GM19397 (cell line): ENCODE data around the gene ADGRG3.

Experiments used
- ATAC-seq: cut with Tn5 transposase; IDR thresholded peaks from one replicate; pipeline ENCODE4 v1.9.1; 2021; ENCODE audit warnings: mild to moderate bottlenecking, moderate library complexity; ENCODE audit not compliant: unreplicated experiment

ADGRG3 gene

GRCh38 chr16:57630931-57631845, 36.9 kb upstream of the ADGRG3 start:
- ATAC-seq: no peak

DNA sequence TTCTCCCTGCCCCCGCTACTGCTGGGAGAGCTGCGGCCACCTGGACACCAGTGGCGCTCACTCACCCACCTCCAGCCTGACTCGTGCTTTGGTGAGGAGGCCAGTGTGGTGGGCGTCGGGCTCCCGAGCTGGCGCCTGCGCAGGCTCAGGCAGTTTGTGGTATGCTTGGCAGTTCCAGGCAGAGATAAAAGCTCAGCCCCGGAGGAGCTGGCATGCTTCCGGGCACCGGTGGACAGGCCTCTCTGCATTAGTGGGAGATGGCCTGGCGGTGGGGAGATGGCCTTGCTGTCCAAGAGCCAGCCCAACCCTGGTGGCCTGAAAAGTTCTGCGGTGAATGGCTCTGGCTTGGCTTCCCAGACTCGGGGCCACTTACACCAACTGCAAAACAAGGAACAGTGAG, 35.5 kb upstream of the ADGRG3 start:
- ATAC-seq: no peak

DNA sequence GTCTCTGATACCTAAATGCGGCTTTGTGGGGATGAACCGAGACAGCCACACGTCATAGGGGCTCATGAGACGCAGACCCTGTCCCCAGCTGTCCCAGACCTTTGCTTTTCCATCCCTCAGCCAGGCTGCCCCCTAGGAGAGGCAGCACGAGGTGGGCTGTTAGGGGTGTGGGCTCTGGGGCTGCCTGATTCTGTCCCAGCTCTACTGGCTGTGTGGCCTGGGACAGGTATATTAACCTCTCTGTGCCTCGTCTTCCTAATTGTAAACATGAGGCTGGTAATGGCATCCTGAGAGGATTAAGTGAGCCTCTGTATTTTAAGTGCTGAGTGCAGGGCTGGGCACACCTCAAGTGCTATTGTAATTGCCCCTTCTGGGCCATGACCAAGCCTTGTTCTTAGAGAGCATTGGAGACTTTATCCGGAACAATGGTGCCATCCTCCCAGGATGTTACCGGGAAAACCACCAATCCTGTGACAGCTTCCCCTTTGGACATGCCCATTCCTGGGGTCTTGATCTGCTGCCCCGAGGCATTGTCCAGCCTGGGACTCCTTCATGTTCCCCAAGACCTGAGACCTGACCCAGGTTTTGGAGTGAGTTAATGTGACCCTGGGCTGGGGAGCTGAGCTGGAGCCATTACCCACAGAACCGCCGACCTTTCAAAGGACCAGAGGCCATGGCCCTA, 34.6 kb upstream of the ADGRG3 start:
- no peak for ATAC-seq

GRCh38 chr16:57634171-57634570, 33.9 kb upstream of the ADGRG3 start:
- ATAC-seq: no peak

- ATAC-seq: no peak
These were observed 32.6 kb upstream of the ADGRG3 start for GRCh38 chr16:57635266-57636097.

- ATAC-seq: no peak
These were observed 31.9 kb upstream of the ADGRG3 start for GRCh38 chr16:57636184-57636583.

DNA sequence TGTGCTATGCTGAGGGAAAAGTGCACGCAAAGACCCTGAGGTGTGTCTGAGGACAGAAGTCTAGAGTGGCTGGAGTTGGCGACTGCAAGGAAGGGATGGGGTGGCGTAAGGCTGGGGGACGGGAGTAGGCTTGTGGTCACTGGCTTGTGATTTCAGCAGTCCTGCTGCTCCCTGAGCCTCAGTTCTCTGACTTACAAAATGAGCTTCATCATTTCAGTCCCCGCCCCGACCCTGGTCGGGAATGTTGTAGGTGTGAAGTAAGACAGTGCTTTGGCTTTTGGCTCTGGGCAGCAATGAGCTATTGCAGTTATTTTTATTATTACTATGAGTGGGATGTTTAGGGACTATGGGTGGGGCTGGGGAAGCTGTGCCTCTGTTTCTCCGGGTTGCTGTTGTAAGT, 31.1 kb upstream of the ADGRG3 start:
- no peak for ATAC-seq

- no peak for ATAC-seq
These were observed 30.7 kb upstream of the ADGRG3 start for GRCh38 chr16:57637424-57637823.

DNA sequence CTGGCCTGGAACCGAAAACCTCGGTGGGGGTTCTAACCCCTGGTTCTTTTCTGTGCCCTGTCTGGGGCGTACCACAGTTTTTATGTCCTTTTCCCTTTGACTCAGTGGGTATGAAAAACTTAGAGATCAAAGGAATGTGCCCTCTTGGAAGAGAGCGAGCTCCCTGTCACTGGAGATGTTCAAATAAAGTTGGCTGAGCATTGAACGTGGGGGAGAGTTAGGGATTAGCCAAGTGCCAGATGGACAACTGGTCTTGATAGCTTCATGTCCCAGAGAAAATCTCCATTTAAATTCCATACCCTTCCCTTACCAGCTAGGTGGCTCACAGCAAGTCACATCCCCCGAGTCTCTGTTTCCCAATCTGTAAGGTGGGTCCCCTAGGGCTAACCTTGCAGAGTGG, 30.1 kb upstream of the ADGRG3 start:
- no peak for ATAC-seq

DNA sequence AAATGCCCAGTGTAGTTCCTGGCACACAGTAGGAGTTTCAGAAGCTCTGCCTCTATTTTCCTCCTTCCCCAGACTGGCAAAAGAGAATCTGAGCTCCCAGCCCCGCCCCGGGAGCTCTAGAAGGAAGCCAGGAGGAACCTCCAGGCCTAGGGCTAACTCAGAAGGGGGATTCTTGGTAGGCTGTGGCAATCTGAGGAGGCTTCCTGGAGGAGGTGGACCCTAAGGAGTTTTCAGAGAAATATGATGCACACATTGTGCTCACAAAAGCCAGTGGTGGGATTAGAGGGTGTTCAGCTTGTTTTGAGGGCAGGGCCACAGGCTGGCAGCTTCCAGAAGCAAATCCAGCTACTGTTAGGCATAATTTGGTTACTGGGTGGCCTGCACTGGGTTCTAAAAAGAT, 29.7 kb upstream of the ADGRG3 start:
- no peak for ATAC-seq

DNA sequence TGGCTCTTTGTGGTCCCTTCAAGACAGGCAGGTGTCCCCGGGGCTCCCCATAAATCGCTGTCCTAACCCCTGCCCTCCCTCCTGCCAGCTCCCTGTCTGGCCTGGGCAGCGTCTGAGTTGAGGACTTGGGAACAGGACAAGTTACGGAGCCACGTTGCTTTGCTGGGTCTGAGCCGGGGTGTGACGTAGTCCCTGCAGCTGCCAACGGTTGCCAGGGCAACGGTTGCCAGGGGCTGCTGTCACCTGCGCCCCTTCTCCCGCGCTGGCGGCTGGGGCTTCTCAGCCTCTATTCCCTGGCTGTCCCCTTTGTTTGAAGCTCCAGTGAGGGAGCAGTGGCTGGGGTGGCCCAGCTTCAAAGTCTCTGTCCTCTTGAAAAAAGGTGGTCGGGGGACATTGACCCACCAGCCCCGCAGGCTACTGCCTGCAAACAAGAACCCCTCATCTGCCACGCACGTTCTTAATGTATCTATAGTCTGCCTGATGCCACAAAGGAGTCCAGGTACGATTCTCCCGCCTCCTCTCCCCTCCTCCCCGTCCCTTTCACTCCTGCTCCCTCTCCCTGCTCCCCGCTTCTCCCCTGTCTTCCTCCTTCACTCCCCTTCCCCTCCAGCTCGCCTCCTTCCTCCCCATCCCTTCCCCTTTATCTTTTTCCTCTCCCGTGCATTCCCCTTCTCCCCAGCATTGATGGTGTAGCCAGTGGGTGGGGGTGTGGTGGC, 28.8 kb upstream of the ADGRG3 start:
- ATAC-seq: no peak

DNA sequence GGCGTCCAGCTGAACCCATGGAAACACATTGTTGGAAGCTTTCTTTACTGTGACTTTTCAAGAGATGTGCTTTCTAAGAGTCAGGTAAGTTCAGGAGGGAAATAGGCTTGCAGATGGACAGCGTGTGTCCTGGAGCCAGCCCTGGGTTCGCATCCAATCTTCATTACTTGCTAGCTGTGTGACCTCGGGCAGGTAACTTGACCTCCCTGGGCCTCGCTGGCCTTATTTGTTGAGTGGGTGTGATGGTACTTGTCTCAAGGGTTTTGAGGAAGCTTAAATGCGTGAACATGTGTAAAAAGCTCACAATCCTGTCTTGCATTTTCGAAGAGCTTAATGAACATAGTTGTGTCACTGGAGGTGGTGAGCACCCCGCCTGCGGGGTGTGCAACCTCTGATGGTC, 27.9 kb upstream of the ADGRG3 start:
- no peak for ATAC-seq

GRCh38 chr16:57640612-57641011, 27.5 kb upstream of the ADGRG3 start:
- ATAC-seq: no peak

DNA sequence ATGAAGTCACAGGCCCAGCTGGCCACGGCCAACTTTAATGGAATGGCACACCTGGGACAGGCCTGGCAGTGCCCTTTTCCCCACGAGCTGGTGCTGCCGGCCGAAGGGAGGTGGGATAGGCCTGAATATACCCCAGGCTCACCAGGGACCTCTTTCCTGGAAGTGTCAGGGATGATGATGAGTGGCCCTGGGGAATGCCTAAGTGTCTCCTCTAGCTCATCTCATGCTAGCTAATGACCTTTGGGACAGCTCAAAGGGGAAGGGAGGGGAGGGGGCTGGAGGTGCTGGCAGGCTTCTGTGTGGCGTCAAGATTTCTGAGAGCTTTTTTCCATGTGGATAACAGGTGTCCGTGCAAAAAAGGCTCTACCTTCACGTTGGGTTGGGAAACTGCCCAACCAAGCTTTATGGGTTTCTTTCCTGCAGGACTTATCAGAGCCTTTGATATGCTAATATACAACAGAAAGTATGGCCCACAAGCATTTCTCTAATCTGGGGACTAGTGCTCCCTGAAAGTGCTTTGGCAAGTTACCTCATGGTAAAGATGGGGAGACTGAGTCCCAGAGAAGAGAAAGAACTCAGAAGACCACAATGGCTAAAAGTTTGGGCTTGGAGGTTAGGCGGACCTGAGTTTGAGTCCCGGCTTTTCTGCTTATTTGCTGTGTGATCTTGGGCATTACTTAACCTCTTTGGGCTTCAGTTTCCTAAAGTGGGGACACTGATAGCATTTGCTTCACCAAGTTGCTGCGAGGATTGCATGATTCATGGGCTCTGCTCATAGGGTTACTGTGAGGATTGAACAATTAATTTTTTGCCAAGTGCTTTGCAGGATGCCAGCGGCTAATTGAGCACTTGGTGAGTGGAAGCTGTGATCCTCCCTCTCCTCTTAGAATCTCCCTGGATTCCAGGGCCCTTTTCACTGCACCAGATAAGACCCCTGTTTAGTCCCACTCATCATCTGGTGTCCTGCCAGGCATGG, 25.7 kb upstream of the ADGRG3 start:
- no peak for ATAC-seq

DNA sequence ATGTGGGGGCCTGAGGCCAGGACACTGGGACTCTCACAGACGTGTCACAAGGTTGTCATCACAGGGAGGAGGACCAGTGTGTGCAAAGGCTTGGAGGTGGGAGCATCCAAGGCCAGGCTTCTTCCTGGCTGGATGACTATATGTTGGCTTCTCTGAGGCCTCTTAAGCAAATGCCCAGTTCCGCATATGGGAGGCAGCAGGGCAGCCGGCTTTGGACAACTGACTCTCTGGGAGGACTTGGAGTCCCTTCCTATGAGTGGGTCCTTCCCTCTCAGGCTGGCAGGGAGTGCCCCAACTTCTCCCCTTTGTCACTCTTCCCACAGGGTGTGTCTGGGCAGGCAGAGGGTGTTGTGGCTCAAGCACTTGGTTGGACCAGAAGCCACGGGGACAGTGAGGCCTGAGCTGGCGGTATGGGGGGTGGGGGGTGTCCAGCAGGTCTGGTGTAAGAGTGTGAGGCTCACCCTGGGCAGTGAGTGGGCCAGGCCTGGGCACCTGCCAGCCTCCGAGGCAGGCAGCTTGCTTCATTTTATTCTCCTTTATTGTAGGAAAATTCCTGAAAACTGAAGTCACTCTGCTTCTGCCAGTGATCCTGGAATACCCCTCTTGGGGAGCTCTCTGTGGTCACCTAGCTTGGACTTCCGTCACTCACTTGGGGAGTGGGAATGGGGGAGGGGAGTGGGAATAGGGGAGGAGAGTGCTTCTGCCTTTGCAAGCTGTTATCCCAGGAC, 24.8 kb upstream of the ADGRG3 start:
- no peak for ATAC-seq

- no peak for ATAC-seq
These were observed 24.2 kb upstream of the ADGRG3 start for GRCh38 chr16:57643910-57644309.

GRCh38 chr16:57644383-57645014, 23.6 kb upstream of the ADGRG3 start:
- ATAC-seq: no peak

- no peak for ATAC-seq
These were observed 22.9 kb upstream of the ADGRG3 start for GRCh38 chr16:57645169-57645568.
